ENCODE results near the gene NDUFB2.

GRCh38 chr7:140669352-140669751 lies 27.2 kb upstream of the NDUFB2 start:
- TF ChIP-seq CTCF (CRISPR knock-in tag; IDR thresholded peaks at IDR 0.05) (no peak), CBFB (CRISPR knock-in tag; IDR thresholded peaks at IDR 0.05) (no peak), ETV6 (CRISPR knock-in tag; conservative IDR thresholded peaks at IDR 0.05) (no peak), CREB1 (IDR thresholded peaks at IDR 0.05) (no peak), CREB1 (CRISPR knock-in tag; IDR thresholded peaks at IDR 0.05) (no peak), RARG (CRISPR knock-in tag; IDR thresholded peaks at IDR 0.05; ENCODE audit: low read depth) (no peak), EZH2 (conservative IDR thresholded peaks at IDR 0.05; ENCODE audit: low read depth, low read length) (no peak), ZBTB20 (CRISPR knock-in tag; IDR thresholded peaks at IDR 0.05; ENCODE audit: borderline replicate concordance, low read depth) (no peak), MYC (CRISPR knock-in tag; IDR thresholded peaks at IDR 0.05; ENCODE audit: borderline replicate concordance) (no peak), BHLHE40 (IDR thresholded peaks at IDR 0.05; ENCODE audit: low read length) (no peak), SETDB1 (CRISPR knock-in tag; IDR thresholded peaks at IDR 0.05; ENCODE audit: borderline replicate concordance) (no peak)
- TF ChIP-seq, protein P1, sequence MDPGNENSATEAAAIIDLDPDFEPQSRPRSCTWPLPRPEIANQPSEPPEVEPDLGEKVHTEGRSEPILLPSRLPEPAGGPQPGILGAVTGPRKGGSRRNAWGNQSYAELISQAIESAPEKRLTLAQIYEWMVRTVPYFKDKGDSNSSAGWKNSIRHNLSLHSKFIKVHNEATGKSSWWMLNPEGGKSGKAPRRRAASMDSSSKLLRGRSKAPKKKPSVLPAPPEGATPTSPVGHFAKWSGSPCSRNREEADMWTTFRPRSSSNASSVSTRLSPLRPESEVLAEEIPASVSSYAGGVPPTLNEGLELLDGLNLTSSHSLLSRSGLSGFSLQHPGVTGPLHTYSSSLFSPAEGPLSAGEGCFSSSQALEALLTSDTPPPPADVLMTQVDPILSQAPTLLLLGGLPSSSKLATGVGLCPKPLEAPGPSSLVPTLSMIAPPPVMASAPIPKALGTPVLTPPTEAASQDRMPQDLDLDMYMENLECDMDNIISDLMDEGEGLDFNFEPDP (CRISPR knock-in tag; conservative IDR thresholded peaks at IDR 0.05): no peak
- TF ChIP-seq, protein P2, sequence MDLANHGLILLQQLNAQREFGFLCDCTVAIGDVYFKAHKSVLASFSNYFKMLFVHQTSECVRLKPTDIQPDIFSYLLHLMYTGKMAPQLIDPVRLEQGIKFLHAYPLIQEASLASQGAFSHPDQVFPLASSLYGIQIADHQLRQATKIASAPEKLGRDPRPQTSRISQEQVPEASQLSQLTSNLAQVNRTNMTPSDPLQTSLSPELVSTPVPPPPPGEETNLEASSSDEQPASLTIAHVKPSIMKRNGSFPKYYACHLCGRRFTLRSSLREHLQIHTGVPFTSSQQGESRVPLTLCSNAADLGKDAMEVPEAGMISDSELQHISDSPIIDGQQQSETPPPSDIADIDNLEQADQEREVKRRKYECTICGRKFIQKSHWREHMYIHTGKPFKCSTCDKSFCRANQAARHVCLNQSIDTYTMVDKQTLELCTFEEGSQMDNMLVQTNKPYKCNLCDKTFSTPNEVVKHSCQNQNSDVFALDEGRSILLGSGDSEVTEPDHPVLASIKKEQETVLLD (CRISPR knock-in tag; IDR thresholded peaks at IDR 0.05; ENCODE audit: low read depth): no peak
- TF ChIP-seq, protein P3, sequence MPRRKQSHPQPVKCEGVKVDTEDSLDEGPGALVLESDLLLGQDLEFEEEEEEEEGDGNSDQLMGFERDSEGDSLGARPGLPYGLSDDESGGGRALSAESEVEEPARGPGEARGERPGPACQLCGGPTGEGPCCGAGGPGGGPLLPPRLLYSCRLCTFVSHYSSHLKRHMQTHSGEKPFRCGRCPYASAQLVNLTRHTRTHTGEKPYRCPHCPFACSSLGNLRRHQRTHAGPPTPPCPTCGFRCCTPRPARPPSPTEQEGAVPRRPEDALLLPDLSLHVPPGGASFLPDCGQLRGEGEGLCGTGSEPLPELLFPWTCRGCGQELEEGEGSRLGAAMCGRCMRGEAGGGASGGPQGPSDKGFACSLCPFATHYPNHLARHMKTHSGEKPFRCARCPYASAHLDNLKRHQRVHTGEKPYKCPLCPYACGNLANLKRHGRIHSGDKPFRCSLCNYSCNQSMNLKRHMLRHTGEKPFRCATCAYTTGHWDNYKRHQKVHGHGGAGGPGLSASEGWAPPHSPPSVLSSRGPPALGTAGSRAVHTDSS (CRISPR knock-in tag; conservative IDR thresholded peaks at IDR 0.05): no peak
